ENCODE measurements around the gene HIGD1B.

The HIGD1B gene

DNA sequence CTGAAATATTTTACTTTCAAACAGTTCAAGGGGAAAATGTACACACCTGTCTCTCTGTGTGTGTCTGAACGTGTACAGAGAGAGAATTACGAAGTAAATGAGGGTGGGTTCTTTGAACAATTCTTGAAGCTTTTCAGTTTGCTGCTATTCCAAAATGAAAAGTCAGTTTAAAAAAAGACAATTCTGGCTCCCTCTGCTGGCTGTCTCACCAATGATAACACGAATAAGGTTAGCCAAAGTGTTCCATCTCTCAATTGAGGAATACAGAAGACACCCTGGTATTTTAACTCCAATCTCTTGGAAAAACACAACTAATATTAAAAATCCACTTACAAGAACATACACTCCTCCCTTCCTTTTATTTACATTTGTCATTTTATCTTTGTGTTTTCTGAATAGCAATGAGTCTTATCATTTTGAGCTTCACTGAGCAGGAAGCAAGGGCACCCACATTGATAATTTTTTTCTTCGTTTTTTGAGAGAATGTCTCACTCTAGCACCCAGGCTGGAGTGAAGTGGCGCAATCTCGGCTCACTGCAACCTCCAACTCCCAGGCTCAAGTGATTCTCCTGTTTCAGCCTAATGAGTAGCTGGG lies 31.0 kb downstream of the HIGD1B start:
- DNase-seq (ENCODE audit: low read depth, low spot score) = no peak

DNA sequence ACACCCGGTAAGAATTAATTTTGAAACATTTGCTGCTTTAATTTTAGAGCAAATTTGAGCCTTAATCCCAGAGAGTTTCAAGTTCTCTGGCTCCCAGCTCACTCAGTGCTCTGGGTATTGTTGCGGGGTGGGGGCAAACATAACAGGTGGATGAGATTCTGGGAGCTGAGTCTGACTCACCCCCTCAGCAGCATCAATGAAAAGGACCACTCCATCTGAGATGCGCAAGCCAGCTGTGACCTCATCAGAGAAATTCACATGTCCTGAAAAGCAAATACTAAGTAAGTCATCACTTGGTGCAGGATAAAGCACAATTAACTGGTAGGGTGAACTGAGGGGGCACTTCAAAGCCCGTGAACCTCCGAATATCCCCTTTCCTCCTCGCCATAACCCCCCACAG lies 31.7 kb downstream of the HIGD1B start:
- DNase-seq (ENCODE audit: low read depth, low spot score) = no peak

DNA sequence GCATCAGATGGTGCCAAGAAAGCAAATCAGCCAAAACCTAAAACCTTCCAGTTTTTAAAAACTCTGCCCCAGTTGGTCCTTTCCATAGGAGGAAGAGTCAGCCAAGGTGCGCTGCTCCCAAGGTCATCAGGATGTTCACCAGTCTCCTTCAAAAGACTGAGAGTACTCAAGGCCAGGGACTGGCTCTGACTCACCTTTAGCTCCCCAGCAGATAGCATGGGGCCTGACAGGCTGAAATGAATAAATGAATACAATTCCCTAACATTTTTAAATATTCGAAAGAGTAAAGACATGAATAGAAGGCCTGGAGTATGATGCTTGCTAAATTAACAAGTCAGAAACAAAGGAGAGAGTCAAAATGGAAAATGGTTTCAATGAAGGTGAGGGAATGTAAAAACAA lies 32.4 kb downstream of the HIGD1B start:
- no peak for DNase-seq (ENCODE audit: low read depth, low spot score)

DNA sequence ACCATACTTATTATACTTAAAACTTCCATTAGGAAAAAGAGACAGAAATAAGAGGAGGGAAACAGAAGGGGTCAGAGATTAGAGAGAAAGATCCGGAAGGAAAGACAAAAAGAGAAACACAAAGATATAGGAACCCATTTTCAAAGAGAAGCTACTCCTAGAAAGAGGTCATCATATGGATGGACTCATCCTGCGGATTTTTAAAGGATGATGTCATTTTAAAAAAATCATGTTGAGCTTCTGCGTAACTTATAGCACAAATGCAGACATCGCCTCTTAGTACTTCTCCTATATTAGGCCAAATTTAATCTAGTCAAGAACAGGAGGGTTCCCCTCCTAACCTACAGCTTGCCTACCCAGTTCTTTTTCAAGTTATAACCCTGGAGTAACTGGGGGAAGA lies 33.5 kb downstream of the HIGD1B start:
- DNase-seq (ENCODE audit: low read depth, low spot score) = no peak

DNA sequence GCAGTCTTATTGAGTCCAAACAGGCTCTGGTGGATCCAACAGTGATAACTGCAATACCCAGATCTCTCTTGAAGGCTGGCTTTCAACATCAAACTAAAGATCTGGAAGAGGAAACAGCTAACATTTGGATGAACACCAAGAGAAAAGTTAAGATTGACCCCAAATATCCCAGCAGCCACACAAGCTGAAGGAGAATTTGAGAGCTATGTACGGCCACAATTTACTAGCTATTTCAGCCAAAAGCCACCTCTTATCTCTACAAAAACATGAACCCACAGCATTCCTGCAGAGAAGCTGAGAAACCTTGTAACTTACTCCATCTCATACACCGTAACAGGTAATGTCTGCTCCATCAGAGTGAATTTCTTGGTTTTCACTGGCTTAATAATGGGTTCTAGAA lies 37.3 kb downstream of the HIGD1B start:
- no peak for DNase-seq (ENCODE audit: low read depth, low spot score)

DNA sequence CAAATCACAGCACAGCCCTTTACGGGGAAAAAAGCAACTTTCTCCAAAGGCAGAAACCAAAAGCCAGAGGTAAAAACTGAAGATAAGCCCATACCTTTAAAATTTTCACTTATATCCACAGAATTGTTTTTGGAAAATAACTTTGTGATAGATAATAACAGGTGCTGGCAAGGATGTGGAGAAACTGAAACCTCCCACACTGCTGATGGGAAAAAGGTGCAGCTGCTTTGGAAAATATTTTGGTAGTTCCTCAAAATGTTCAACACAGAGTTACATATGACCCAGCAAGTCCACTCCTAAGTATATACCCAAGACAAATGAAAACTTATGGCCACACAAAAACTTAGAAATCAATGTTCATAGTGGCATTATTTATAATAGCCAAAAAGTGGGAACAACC lies 39.3 kb downstream of the HIGD1B start:
- DNase-seq (ENCODE audit: low read depth, low spot score) = no peak

DNA sequence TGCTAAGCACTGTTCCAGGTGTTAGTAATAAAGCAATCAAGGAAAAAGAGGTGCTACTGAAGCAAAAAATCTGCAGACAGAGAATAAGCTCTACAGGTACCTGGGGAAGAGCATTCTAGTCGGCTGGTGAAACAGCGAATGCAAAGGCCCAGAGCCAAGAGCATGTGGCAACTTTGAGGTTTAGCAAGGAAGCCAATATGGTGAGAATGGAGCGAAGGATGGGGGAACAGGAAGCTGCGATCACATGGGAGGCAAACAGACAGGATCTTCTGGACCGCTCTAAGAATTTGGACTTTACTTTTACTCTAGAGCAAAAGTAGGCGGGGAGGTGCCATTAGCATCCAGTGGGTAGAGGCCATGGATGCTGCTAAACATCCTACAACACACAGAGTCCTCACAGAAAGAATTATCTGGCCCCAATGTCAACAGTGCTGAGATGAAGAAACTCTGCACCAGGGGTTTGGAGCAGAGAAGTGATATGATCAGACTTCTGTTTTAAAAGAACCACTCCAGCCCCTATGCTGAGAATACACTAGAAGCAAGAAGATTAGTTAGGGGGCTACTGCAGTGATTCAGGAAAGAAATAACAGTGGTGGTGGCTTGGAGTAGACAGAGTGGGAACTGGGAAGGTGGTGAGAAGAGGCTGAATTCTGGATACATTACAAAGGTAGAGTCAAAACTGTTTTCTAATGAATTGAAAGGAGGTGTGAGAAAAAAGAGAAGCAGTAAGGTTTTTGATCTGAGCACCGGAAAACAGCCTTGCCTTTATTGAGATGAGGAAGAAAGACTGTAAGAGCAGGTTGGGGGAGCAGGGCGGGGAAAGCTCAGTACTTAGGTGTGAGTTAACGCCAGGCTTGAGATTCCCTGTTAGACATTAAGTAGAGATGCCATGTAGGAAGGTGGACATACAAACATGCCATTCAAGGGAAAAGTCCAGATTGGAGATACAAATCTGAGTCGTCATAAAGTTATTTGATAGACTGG lies 40.6 kb downstream of the HIGD1B start:
- no peak for DNase-seq (ENCODE audit: low read depth, low spot score)

DNA sequence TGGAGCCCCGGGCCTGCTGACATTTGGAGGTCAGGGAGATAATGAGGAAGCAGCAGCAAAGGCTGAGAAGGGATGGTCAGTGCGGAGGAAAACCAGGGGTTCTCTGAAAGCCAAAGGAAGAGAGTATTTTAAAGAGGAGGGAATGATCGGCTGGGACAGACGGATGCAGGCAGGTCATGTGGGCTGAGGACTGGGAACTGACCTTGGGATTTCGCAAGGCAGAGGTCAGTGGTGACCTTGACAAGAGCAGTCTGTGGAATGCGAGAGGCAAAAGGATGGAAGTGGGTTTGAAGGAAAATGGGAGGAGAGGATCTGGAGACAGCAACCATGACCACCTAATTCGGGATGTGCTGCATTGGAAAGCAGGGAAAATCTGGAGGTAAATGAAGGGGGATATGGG lies 41.3 kb downstream of the HIGD1B start:
- DNase-seq (ENCODE audit: low read depth, low spot score) = no peak

DNA sequence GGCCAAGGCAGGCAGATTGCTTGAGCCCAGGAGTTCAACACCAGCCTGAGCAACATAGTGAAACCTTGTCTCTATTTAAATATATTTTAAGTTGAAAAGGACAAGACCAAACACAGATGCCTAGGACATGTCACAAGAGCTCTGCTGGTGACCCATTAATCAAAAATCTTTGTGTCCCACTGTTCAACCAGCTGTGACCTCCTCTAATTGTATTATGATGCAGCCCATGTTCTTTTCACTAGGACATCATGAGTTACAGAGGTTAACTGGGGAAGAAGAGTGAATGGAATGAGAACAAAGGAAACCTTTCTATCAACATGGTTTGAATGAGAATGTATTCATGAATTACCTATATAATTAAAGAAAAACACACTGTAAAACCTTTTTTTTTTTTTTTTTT lies 44.6 kb downstream of the HIGD1B start:
- DNase-seq (ENCODE audit: low read depth, low spot score) = no peak

DNA sequence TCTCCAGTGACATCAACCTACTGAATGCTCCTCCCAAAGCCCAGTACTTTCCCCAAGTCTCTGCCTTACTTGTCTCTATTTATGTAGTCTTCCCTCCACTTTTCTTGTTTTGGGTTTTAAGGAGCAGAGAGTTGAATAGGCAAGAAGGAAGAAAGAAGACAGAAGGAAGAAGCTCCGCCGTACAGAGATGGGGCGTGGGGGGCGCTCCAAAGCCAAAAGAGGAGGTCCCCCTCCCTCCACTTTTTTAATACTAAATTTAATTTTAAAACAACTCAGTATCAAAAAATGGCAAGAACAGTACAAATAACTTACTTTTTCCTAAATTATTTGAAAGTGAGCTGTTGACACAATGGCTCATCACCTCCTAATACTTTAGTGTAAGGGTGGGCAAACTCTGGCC lies 47.0 kb downstream of the HIGD1B start:
- DNase-seq (ENCODE audit: low read depth, low spot score) = no peak

DNA sequence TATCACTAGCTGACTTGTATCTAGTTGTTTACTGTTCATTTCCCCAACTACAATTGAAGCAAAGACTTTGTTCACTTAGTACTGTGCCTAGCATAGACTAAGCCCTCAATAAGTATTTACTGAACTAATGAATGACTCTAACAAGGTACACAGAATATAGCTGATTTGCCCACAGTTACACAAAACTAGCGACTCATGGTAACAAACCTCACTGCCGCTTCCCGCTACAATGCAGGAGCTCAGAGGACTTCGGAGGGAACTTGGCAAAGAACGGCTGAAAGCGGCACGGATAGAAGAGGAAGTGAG lies 51.0 kb downstream of the HIGD1B start:
- DNase-seq (ENCODE audit: low read depth, low spot score) = no peak

DNA sequence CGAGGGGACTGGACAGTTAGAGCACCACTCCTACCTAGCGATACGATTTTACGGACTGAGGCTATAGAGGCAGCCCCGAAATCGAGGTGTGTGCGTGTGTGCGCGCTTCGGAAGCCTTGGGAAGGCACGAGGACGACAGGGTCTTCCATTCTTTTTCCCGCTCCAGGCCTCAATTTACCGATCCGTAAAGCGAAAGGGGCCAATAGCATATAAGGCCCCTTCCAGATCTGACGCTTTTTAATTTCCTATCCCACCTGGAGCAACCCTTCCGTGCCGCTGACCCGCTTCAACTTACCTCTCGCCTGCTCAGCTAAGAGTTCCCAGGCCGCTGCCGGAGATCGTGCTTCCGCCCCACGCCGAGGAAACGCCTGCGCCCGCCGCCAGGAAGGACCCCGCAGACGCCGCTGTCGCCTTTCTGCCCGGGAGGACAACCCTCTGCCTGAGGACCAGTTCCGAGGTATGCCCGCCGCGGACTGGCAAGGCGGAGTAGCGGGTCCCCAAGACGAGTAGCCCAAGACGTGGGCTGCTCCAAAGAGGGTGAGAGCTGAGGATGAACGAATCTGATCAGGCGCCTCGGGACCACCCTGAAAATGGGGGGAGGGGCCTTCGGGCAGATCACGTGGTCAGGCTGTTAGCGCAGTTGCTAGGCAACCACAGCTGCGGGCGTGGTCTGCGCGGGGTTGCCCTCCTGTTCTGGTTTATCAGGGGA lies 51.5 kb downstream of the HIGD1B start, which contains the start of gene EFTUD2:
EFTUD2 (minus strand) TSS at position 372 of the 709 bp plus-strand sequence. CDS start 4,924 bp downstream, outside the sequence.
- DNase-seq (ENCODE audit: low read depth, low spot score) = peak; percentile 96

All from ELF-1 (cell line).